ENCODE data around the gene GAL3ST2.

The GAL3ST2 gene

DNA sequence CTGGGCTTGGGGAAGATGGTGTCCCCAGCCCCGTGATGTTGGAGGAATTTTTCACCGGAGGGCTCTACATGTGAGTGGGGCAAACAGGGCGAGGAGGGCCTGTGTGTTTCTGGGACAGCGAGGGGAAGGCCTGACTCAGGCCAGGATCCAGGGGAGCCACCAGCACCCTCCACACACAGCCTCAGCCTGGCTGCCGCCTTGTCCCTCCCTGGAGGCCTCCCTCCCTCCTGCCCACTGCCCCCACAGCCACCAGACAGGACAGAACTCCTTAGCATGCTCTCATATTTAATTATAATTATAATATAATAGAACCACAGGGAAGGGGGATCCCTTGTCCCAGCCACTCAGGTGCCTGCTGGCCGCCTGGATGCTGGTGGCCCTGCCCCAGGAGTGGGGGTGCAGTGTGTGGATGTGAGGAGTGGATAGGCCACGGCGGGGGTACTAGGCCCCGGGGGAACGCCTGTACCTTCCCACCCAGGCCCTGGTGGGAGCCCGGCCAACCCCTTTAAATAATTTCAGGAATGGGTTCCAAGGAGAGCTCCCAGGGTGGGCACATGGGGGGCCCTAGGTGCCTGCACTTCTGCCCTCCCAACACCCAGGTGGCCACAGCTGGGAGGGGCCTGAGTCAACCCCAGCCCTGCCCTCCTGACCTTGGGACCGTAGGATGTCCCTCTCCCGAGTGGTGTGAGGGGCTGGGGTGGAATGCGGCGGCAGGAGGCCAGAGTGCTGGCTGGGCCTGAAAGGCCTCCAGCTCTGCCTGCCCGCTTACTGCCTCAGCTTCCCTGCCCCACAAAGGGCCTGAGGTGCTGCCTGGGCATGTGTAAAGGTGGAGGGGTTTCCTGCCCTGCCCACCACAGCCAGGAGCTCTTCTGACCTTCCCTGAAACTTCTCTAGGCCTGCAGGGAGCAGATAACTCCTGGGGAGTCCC is 73.3 kb downstream of the GAL3ST2 start:
- no peak for DNase-seq

DNA sequence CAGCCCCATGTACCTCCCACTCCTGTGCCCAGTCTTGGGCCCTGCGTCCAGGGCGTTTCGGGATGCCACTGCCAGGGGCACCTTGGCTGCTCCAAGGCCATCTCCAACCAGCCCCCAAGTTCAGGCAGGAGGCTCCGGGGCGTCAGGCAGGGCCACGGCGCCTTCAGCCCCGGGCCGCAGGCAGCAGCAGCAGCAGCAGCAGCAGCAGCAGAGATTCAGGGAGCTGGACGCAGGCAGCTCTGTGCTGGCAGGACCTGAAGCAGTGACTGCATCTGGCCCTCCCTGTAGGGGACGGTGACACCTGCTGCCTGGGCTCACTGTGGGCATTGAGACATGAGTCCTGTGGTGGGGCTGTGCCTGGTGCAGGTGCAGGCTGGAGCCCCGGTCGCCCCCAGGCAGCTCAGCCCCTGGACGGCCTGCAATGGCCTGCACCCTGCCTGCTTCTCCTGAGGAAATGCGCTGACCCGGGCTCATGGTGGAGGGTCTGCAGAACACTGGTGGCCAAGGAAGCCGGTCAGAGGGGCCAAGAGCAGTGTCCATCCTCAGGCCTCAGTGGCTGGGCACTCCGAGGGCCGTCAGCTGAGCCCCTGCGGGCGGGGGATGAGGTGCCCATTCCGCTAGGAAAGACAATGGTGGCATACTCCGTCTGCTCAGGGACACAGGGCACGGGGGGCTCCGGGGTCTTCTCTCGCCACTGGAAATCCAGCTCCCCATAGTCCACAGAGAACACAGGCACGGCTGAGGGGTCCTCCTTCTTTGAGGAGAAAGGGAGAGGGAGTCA is 74.1 kb downstream of the GAL3ST2 start:
- no peak for DNase-seq

DNA sequence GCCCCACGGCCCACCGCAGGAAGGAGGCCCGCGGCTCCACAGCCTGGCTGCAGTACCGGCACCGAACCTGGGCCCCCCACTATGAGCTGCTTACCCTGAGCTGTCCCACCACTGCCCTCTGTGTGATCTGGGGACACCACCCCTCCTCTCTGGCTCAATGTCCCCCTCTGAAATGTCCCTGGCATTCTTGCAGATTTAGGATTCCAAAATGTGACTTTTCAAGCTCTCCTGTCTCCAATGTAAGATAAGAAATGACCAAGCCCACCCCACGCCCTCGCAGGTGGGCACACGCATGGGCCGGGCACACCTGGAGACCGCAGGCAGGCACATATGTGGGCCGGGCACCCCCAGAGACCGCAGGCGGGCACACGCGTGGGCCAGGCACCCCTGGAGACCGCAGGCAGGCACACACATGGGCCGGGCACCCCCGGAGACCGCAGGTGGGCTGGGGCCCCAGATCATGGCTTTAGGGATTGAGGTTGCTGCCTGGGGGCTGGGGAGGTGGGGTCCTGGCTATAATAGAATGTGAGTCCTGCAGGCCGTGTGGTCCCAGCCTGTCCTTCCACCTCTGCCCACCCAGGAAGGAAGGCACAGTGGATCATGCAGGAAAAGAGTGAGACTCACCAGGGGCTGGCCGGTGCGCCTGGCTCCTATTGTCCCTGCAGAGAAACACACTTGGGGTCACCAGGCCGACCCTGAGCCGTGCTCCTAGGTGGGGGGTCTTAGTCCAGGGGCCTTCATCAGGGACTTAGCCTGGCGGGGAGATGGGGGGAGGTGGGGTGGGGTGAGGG is 74.9 kb downstream of the GAL3ST2 start:
- DNase-seq, result no peak

DNA sequence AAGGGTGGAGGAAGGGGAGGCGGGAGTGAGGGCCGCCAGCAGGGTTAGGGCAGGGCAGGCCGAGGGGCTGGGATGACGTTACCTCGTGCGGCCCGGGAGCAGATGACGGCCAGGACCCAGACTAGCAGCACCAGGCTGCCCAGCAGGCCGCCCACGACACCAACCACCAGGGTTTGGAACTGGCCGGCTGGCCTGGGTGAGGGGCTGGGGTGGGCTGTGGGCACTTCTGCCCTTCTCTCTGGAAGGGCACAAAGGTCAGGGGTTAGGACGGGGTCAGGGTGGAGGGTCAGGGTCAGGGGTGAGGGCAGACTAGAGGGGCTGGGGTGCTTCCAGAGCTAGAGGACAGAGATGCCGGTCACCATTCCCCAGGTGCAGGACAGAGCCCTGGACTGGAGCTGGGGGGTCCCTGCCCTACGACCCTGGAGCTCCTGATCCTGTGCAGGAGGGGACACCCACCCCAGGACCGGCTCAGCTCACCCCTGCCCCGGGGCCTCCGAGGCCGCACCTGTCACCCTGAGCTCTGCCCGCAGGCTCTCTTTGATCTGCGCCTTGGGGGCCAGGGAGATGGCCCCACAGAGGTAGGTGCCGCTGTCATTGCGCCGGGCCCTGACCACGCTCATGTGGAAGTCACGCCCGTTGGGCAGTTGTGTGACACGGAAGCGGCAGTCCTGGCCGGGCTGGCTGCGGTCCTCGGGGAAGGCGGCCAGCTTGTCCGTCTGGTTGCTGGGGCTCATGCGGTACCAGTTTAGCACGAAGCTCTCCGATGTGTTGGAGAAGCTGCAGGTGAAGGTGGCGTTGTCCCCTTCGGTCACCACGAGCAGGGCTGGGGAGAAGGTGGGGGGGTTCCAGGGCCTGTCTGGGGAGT is 75.7 kb downstream of the GAL3ST2 start:
- DNase-seq, result no peak

DNA sequence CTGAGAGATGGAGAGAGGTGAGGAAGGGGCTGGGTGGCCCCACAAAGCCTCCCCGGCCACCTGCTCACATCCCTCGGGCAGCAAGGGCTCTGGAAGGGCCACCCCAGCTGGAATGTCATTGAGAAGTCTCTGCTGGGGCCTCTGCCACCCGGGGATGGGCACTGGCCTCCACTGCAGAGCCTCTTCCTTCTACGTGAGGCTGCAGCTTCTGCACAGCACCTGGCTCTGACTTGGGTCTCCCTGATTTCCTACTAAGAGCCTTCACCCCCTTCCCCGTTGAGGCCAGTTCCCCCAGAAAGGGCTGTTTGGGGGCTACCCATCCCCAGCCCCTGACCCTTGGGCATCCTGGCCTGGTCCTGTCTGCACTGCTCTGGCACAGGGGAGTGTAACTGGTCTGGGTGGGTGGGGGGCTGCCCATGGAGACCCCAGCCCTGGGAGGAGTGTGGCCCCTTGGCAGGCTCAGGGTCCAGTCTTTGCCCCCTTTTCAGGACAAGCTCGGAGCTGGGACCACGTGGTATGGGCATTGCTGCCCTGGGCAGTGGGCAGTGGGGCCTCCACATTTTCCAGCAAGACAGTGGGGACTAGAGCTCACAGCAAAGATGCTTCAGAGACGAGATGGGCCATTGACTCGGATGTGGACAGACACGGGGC is 76.5 kb downstream of the GAL3ST2 start:
- DNase-seq, result no peak
